Choroid plexus epithelial cell (primary cell): ENCODE data around the gene SPINT4.
A peak's percentile ranks its signal among the peaks of the same experiment; 100 is the strongest.

Source experiments
- DNase-seq: peaks from one replicate; pipeline ENCODE4 v3.0.0-alpha.2; 2010; ENCODE audit warnings: low read depth
- H3K4me3 ChIP-seq: 2 replicates; pipeline ENCODE4 v1.5.1; 2011; ENCODE audit warnings: low read depth, mild to moderate bottlenecking, control low read depth, low read length, moderate library complexity
- CTCF ChIP-seq: conservative IDR thresholded peaks from 2 replicates; pipeline ENCODE4 v1.5.1; 2011; ENCODE audit warnings: low read depth, mild to moderate bottlenecking, control low read depth, inconsistent platforms, low read length, moderate library complexity

Gene SPINT4

GRCh38 chr20:45765980-45766379 is 43.8 kb downstream of the SPINT4 start:
- TF ChIP-seq CTCF = no peak
- H3K4me3 ChIP-seq = no peak overlapping the region
- DNase-seq = no peak

GRCh38 chr20:45768479-45768878 is 46.3 kb downstream of the SPINT4 start:
- H3K4me3 ChIP-seq = no peak overlapping the region
- no peak for DNase-seq
- no peak for TF ChIP-seq CTCF

GRCh38 chr20:45771182-45771759 is 49.1 kb downstream of the SPINT4 start:
- TF ChIP-seq CTCF = peak; percentile 97
- DNase-seq = peak; percentile 84
- H3K4me3 ChIP-seq = peak overlapping the region; percentile 15

GRCh38 chr20:45772693-45773092 is 50.5 kb downstream of the SPINT4 start:
- DNase-seq = no peak
- TF ChIP-seq CTCF = no peak
- H3K4me3 ChIP-seq = no peak overlapping the region

GRCh38 chr20:45774945-45775344 is 52.8 kb downstream of the SPINT4 start:
- no peak for TF ChIP-seq CTCF
- H3K4me3 ChIP-seq = no peak overlapping the region
- DNase-seq = no peak

- H3K4me3 ChIP-seq = no peak overlapping the region
- no peak for TF ChIP-seq CTCF
- DNase-seq = no peak
Observed at GRCh38 chr20:45775411-45775810, 53.3 kb downstream of the SPINT4 start.
